Stimulated activated CD8-positive, alpha-beta memory T cell treated with anti-CD3 and anti-CD28 coated beads, Interleukin-2, amount 100 ng/mL, for 48 hours (primary cell): ENCODE results near the gene FGGY.
"Not testable (repeated sequence)": the region's sequence is repeated elsewhere in the genome, so short reads cannot be mapped to it uniquely, and the experiment has no call there.

ENCODE experiments used
- DNase-seq, 2 donors: peaks; one replicate each; pipeline ENCODE4 v3.0.0-alpha.2; 2020; ENCODE audit warnings: low read depth in 2 of 2

FGGY gene

DNA sequence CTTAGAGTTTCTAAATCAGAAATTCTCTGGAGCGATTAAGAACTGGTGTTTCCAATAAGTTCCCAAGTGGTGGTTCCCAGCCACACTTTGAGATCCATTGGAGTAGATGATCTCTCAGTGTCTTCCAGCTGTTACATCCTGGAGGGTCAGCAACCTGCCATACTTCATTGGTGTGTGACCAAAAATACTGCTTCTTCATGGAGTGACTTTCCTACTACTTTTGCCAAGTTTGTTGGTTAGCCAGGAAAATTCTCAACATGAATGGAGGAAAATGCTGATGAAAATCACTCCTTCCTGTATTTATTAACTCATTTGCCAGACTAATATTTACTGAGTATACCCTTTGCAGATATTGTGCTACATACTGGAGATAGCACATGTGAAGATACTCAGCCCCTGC lies 186.1 kb downstream of the FGGY start:
- DNase-seq, result no peak

DNA sequence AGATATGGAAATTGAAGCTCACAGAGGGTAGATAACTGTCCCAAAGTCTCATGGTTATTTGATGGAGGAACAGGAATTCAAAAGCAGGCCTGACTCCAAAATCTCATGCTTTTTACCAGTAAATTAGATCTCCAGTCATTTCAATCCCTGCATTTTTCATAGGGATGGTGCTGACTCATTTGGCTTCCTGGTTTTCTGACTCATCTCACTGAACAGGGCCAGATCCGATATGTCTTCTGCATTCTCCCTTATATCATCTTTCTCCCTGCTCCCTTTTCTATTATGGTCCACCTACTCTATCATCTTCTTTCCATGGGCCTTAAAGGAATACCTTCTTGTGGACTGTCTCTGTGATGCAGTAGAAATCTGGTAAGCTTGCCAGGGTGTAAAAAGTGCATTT lies 187.2 kb downstream of the FGGY start:
- DNase-seq, result no peak

- no peak for DNase-seq
Observed at GRCh38 chr1:59485171-59485570, 188.3 kb downstream of the FGGY start.

DNA sequence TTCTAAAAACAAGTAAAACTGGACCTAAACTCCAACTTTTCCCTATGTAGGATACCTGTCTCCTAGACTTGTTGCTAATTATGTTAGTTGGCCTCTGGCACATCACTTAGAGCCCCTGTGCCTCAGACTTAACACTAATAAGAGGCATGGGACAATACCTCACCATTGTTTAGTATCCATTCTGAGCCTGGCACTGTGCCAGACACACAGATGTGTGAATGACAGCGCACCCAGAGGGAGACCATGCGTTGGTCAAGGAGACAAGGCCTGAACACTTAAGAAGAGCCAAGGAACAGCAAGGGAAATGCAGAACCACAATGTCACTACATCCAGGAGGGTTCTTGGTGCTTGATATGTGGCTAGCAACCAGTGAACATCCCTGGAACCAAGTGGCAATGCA lies 189.1 kb downstream of the FGGY start:
- DNase-seq, result no peak

DNA sequence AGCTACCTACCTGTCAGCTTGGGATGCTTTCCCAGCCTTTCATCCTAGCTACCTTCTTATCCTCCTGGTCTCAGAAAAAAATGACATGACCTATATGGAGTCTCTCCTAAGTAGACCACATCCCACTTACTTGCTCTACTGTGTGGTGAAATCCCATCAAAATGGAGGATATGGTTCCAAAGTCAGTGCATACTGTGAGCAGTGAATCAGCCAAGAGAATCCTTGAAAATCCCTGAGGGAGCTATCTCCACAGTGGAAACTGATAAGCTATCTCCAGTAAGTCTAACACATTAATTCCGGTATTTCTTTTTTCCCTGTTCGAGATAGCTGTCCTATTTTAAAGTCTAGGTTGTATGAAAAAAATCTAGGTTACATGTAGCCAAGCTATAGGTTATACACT lies 189.7 kb downstream of the FGGY start:
- no peak for DNase-seq

DNA sequence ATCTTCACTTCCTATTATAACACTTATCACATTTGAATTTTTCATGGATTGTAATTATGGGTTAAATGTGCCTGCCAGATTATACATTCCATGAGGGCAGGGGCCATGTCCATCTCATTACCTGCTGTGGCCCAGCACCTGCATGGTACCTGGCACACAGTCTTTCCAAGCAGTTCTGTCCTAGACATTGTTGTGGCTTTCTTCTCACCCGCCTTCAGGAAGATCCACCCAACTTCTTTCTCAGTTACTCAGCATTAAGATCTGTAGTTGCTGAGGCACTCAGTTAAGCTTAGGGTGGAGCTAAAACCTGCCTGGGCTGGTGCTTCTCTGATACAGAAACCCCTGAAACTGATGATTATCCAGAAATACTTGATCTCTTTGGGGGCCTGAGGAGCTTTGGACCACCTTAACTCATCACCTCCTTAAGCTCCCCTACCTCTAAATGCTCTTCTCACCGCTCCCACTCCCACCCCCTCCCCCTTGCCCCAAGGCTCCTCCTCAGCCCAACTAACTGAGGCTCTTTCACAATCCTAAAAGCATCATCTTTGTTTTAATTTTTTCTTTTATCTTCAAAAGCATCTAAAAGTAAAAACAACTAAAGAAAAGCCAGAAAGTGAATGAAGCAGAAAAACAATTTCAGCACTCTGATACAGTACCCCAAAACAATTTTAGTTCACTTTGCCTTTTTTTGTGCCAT lies 190.6 kb downstream of the FGGY start:
- DNase-seq, result no peak

DNA sequence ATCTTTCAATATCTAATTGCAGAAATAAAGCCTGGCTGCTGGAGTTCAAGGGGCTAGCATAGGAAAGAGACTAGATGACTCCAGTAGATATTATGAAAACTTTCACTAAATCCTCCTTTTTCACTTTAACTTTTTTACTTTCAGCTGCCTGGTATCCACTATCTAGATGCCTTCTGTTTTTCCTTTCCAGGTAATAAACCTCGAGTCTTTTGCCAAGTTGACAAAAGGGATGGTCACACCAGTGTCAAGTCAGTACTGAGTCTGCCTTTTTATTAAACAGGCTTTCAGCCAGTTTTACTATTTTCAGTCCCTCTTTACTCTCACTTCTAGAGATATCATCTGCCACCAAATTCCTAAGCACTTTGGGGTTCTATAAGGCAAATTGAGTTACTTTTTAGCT lies 195.6 kb downstream of the FGGY start:
- no peak for DNase-seq

DNA sequence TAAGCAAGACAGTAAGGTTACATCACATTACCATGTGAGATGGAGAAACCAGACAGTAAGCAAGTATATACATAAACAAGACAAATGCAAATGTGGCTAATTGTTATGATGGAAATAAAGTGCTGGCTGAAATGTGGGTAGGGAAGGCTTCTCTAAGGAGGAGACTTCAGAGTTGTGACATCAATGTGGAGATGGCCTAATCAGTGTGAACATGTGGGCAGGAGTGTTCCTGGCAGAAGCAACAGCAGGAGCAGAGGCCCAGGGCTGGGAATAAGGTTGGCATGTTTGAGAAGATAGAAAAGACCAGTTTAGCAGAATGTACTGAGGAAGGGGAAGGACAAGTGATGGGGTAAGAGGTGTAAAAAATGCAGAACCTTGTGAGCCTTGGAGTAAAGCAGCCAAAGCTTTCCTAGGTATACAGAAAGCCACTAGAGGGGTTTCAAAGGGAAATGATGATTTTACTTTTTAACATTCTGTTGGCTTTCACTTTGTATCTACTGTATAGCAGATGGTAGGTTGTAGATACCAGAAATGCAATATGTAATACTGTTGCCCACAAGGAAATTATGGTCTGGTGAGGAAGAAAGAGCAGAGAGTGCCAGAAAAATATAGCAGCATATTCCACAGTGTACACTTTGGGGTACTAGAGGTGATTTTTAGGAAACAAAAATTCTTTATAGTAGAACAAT lies 197.4 kb downstream of the FGGY start:
- no peak for DNase-seq

DNA sequence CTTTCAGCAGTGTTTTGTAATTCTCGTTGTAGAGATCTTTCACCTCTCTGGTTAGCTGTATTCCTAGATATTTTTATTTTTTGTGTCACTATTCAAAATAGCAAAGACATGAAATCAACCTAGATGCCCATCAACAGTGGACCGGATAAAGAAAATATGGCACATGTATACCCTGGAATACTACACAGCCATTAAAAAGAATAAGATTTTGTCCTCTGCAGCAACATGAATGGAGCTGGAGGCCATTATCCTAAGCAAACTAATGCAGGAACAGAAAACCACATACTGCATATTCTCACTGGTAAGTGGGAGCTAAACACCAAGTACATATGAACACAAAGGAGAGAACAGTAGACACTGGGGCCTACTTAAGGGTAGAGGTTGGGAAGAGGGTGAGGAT lies 199.3 kb downstream of the FGGY start:
- not testable (repeated sequence) for DNase-seq

- no peak for DNase-seq
Observed at GRCh38 chr1:59497616-59498015, 200.7 kb downstream of the FGGY start.

- DNase-seq, result no peak
Observed at GRCh38 chr1:59498640-59499039, 201.7 kb downstream of the FGGY start.

DNA sequence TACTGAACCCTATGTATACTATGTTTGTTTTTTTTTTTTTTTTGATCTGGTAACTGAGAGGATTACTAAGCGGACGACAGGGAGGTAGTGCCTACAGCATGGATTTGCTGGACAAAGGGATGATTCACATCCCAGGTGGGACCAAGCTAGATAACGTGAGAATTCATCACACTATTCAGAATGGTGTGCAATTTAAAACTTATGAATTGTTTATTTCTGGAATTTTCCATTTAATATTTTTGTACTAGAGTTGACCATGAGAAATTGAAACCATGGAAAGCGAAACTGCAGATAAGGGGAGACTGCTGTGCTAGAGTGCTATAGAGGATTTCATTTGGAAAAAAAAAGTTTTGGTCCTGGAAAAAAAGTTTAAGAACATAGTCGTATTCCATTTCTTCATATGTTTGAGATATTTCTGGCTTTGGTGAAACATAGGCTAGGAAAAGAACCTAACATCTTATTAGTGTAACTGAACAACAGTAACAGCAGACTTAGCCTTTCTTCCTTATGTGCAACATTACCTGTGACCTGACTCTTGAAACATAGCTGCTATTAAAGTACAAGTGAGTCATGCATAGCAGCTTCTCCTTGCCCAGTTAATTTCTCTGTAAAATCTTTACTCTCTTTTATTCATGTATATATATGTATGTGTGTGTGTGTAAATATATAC lies 202.5 kb downstream of the FGGY start:
- no peak for DNase-seq

GRCh38 chr1:59499943-59500569 lies 203.2 kb downstream of the FGGY start:
- DNase-seq, result no peak

- DNase-seq, result no peak
Observed at GRCh38 chr1:59500950-59501742, 204.3 kb downstream of the FGGY start.

DNA sequence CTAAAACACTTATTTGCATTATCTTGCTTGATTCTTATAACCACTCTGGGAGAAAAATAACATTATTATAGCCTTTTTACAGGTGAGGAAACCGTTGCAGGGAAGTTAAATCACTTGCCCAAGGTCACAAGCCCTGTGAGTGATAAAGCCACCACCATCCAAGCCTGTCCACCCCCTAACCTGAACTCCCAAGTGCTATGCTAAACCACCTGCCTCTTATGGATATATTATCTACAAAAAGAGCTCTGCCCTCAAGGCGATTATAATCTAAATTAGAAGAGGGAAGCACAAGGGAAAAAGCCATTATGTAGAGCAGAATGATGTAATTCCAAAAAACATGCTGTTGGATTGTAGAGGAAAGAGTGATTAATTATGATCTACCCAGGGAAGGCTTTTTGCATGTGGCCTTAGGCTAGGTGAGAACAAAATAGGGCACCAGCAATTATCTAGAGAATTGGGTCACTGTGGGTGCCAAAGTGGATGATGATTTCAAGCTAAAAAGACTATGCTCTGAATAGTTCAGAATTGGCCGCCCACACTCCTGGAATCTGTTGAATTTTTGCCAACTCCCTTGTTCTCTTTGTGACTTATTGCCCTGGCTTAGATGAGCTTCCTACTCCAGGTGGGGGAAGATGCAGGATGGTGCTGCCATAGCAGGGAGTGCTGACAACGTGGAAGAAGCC lies 205.3 kb downstream of the FGGY start:
- no peak for DNase-seq

GRCh38 chr1:59504276-59504675 lies 207.4 kb downstream of the FGGY start:
- no peak for DNase-seq

- DNase-seq, result no peak
Observed at GRCh38 chr1:59505596-59506028, 208.7 kb downstream of the FGGY start.

DNA sequence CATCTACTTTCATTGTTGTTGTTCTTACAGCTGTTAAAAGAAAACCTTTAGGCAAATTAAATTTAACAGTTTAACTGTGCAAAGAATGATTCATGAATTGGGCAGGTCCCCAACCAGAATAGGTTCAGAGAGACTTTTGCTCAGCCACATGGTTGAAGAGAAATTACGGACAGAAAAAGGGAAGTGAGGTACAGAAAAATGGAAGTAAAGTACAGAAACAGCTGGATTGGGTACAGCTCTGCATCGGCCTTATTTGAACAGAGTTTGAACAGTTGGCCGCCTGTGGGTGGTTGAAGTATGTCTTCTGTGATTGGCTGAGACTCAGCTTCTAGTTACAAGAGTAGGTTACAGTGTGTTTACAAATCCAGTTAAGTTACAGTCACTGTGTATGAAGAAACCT lies 210.1 kb downstream of the FGGY start:
- DNase-seq, result no peak

DNA sequence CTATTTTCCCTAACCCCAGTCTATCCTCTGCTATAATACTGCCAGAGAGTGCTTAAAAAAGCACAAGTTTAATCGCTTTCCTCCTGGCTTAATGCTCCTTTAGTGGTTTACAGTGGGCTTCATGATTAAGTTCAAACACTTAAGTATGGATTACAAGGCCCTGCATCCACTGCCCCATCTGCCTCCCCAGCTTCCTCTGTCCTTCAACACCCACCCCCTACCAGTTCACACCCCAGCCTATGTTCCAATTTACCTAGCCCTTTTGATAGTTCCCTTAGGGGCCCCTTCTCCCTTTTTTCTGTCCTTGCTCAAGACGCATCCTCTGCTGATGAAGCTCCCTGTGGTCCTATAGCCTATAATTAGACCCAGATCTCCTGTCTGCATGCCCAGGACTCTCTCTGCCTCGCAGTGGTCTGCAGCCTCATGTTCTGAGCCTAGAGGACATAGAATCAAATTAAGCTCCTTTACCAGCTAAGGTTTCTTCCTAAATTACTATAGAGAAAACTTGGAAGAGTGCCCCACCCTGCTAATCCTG lies 212.5 kb downstream of the FGGY start:
- no peak for DNase-seq

GRCh38 chr1:59510249-59510648 lies 213.4 kb downstream of the FGGY start:
- no peak for DNase-seq
